Retinal pigment epithelial cell (primary cell): ENCODE data around the gene KRTAP5-6.
"Not testable (repeated sequence)": the region's sequence is repeated elsewhere in the genome, so short reads cannot be mapped to it uniquely, and the experiment has no call there.

Experiments
- DNase-seq: peaks from one replicate; pipeline ENCODE4 v3.0.0-alpha.2; 2010; ENCODE audit warnings: low read depth
- H3K4me3 ChIP-seq: 2 replicates; pipeline ENCODE4 v1.5.1; 2011; ENCODE audit warnings: mild to moderate bottlenecking, low read length, control low read depth, moderate library complexity
- CTCF ChIP-seq: conservative IDR thresholded peaks from 2 replicates; pipeline ENCODE4 v1.5.1; 2011; ENCODE audit warnings: low read depth, low read length, control low read depth, inconsistent platforms

KRTAP5-6 gene

DNA sequence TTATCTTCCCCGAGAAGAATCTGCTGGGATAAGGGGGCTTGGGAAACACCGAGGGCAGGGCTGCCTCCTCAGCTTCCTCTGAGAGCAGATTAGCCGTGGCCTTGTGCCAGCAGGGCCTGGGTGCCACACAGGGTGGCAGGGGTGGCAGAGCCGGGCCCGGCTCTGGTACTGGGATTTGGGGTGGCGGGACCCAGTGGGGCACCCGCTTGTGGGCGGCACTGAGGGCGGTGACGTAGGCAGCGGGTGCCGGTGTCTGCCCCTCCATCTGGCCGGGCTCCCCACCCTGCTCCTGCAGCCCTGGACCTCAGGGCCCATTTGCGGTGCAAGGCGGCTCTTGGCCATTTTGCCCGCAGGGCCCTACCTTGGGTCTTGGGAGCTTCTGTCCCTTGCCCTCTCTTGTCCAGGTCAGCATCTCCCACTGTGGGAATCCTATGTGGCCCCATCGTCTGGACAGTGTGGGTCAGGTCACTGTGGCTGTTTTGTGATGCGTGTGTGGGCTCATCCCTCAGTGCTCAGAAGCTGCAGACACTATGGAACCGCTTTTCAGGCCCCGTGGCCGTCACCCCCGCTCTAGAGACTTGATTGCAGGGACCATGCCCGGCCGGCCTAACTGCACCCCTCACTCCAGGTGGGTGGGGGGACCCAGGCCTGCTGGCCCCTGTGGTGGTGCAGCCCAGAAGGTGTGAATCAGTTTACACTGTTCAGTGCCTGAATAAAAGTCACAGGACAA is 29.7 kb upstream of the KRTAP5-6 start:
- no peak overlapping the region for H3K4me3 ChIP-seq
- no peak for TF ChIP-seq CTCF
- no peak for DNase-seq

- no peak for TF ChIP-seq CTCF
- H3K4me3 ChIP-seq: no peak overlapping the region
- no peak for DNase-seq
Observed at GRCh38 chr11:1667906-1668305, 29.1 kb upstream of the KRTAP5-6 start.

GRCh38 chr11:1668911-1669473 is 28.0 kb upstream of the KRTAP5-6 start:
- no peak for TF ChIP-seq CTCF
- no peak overlapping the region for H3K4me3 ChIP-seq
- DNase-seq: no peak

- DNase-seq: peak; percentile 34
- no peak for TF ChIP-seq CTCF
Observed at GRCh38 chr11:1669546-1670218, 27.3 kb upstream of the KRTAP5-6 start.

DNA sequence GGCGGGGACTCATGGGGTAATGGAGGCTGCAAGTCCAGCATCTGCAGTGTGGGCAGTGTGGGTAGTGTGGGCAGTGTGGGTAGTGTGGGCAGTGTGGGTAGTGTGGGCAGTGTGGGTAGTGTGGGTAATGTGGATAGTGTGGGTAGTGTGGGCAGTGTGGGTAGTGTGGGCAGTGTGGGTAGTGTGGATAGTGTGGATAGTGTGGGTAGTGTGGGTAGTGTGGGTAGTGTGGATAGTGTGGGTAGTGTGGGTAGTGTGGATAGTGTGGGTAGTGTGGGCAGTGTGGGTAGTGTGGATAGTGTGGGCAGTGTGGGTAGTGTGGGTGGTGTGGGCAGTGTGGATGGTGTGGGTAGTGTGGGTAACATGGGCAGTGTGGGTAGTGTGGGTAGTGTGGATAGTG is 26.5 kb upstream of the KRTAP5-6 start:
- not testable (repeated sequence) for H3K4me3 ChIP-seq, DNase-seq

More at GRCh38 chr11:1669546-1670218, 27.3 kb upstream of the KRTAP5-6 start:
- H3K4me3 ChIP-seq: no peak overlapping the region

GRCh38 chr11:1670905-1671371 is 26.1 kb upstream of the KRTAP5-6 start:
- no peak for TF ChIP-seq CTCF
- DNase-seq: no peak
- no peak overlapping the region for H3K4me3 ChIP-seq

- no peak for DNase-seq
- no peak overlapping the region for H3K4me3 ChIP-seq
- no peak for TF ChIP-seq CTCF
Observed at GRCh38 chr11:1671658-1672057, 25.3 kb upstream of the KRTAP5-6 start.
